Measurements from ENCODE around the gene LARP4B.

The LARP4B gene

GRCh38 chr10:767794-768193, 163.7 kb downstream of the LARP4B start:
- DNase-seq (ENCODE audit: low read depth) = no peak

GRCh38 chr10:767211-767610, 164.3 kb downstream of the LARP4B start:
- DNase-seq (ENCODE audit: low read depth) = no peak

- DNase-seq (ENCODE audit: low read depth) = no peak
Measured at GRCh38 chr10:761376-761775, 170.1 kb downstream of the LARP4B start.

- no peak for DNase-seq (ENCODE audit: low read depth)
Measured at GRCh38 chr10:760622-761021, 170.9 kb downstream of the LARP4B start.

GRCh38 chr10:759898-760477, 171.5 kb downstream of the LARP4B start:
- no peak for DNase-seq (ENCODE audit: low read depth)

All from GM04503 (cell line).